Measurements from ENCODE around the gene SMIM21. TPM values are rescaled to one million over a fixed set of nuclear protein-coding genes. Genes with fewer than 3 reads are reported as not detected.
A peak's percentile ranks its signal among the peaks of the same experiment; 100 is the strongest.

The SMIM21 gene
- total RNA-seq, 2 donors from 2014 or later: not detected

DNA sequence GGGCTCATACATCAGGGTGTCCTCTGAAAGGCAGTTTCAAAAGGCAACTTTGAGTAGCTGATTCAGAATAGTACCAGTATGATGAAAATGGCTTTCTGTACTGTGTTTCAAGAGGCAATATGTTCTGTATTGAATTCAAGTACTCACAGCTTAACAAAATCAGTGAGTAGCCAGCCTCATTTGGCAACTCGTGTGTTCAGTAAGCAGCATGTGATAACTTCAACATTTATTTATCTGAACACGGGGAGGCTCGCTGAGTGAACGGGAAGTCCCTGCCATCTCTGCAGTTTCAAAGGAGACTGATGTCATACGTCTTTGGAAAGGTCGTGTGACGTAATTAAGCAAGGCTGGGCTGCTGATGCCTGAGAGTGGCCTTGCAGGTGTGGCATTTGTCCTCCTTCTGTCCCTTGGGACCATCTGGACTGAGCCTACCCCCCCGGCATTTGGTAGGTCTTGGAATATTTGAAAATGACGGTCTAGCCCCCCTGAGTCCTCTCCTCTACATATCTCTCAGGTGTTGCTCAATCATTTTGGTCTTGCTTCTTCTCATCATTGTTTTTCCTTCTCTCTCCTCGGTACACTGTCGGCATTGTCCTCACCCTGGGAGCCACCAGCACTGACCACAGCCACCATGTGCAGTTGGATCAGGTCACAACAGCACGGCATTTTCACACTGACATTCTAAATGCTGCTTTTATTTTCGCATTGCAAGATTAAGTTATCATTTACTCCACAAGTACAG lies 62.8 kb downstream of the SMIM21 start:
- Histone ChIP-seq H3K27ac (peak overlapping the region in 1 of 4 donors; percentile 64), H3K27me3 (no peaks in the 10 kb centered on the region), H3K4me3 (no peak overlapping the region), H3K36me3 (replicated peaks in 1 of 2; ENCODE audit: insufficient read depth in 1 of 2, low read depth in 2 of 2) (no peaks in the 10 kb centered on the region), H3K4me1 (peaks cover 10% of the 10 kb centered on the region), H3K9me3 (no peaks in the 10 kb centered on the region)
- WGBS, 2 donors: 59 to 62% methylated on average over 13 of the region's 13 CpGs
- ATAC-seq (no peak), DNase-seq (peak in 1 of 4 donors; percentile 16)
- TF ChIP-seq POLR2A (IDR thresholded peaks at IDR 0.05): no peak
- TF ChIP-seq, protein P1, sequence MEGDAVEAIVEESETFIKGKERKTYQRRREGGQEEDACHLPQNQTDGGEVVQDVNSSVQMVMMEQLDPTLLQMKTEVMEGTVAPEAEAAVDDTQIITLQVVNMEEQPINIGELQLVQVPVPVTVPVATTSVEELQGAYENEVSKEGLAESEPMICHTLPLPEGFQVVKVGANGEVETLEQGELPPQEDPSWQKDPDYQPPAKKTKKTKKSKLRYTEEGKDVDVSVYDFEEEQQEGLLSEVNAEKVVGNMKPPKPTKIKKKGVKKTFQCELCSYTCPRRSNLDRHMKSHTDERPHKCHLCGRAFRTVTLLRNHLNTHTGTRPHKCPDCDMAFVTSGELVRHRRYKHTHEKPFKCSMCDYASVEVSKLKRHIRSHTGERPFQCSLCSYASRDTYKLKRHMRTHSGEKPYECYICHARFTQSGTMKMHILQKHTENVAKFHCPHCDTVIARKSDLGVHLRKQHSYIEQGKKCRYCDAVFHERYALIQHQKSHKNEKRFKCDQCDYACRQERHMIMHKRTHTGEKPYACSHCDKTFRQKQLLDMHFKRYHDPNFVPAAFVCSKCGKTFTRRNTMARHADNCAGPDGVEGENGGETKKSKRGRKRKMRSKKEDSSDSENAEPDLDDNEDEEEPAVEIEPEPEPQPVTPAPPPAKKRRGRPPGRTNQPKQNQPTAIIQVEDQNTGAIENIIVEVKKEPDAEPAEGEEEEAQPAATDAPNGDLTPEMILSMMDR (IDR thresholded peaks at IDR 0.05): no peak
- intact Hi-C loops (cut with DNase I): no loop called here

DNA sequence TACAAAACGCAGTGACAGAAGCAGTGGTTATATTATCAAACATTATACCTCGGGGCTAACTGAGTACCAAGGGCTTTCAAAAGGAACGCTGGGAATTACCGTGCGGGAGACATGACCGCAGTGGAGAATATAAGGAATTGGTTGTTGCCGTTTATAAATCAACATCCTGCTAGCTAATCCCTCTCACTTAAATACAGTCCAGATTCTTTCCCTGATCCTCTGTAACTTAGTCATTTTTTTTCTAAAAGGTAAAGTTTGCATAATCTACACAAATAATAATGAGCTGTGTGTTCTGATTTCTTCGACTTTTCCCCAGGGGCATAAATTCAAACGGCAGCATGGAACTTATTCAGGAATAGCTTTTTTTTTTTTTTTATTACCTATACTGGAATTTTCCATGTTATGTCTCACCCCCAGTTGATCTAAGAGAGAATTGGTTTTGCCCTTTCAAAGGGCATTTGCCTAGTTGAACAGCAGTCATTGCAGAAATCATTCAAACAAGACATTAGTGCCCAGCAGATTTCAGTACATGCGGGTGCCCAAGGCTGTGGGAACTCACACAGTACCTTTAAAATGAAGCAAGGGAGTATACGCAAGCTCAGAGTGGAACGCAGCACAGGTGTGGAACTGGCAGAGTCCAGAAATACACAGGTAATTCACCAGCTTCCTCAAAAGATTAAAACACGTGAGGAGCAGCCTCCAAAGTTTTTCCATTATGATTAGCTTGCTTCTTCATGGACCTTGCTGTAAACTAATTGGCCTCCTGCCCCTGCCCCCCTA lies 63.9 kb downstream of the SMIM21 start:
- ATAC-seq (peak; percentile 78), DNase-seq (peak; percentile 20 to 73 (median 49))
- Histone ChIP-seq H3K4me1 (peaks cover 10% of the 10 kb centered on the region), H3K27ac (peak overlapping the region in 3 of 4 donors; percentile 28 to 64 (median 34)), H3K9me3 (no peaks in the 10 kb centered on the region), H3K4me3 (no peak overlapping the region), H3K36me3 (replicated peaks in 1 of 2; ENCODE audit: insufficient read depth in 1 of 2, low read depth in 2 of 2) (no peaks in the 10 kb centered on the region), H3K27me3 (no peaks in the 10 kb centered on the region)
- no peak for TF ChIP-seq POLR2A (IDR thresholded peaks at IDR 0.05)
- TF ChIP-seq, protein P1 (IDR thresholded peaks at IDR 0.05): no peak
- 64 to 67% methylated on average over 13 of the region's 13 CpGs for WGBS, 2 donors
- intact Hi-C loops (cut with DNase I): no loop called here

DNA sequence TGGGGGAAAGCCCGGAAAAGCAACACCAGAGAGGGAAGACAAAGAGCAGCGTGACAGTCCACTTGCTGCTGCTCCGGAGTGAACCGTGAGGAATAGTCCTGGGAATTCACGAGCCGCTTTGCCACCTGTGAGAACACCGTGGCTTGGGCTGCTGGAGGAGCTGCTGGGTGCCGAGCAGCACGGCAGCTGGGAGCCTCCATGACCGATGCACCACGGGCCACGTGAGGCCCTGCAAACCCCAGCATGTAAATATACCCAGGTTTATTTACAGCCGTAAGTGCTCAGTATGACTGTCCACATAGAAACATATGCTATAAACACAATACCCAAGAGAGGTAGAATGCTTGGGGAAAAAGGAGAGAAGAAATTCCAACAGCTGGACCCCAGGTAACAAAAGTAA lies 65.1 kb downstream of the SMIM21 start:
- Histone ChIP-seq H3K9me3 (no peaks in the 10 kb centered on the region), H3K36me3 (replicated peaks in 1 of 2; ENCODE audit: insufficient read depth in 1 of 2, low read depth in 2 of 2) (no peaks in the 10 kb centered on the region), H3K4me3 (no peak overlapping the region), H3K27me3 (no peaks in the 10 kb centered on the region), H3K27ac (no peak overlapping the region), H3K4me1 (peaks cover 10% of the 10 kb centered on the region)
- intact Hi-C loops (cut with DNase I): no loop called here
- 55 to 74% methylated on average over 11 to 13 of the region's 13 CpGs for WGBS, 2 donors
- TF ChIP-seq, protein P1 (IDR thresholded peaks at IDR 0.05): no peak
- no peak for TF ChIP-seq POLR2A (IDR thresholded peaks at IDR 0.05)
- ATAC-seq: no peak
- peak in 2 of 4 donors; percentile 17 to 42 for DNase-seq

DNA sequence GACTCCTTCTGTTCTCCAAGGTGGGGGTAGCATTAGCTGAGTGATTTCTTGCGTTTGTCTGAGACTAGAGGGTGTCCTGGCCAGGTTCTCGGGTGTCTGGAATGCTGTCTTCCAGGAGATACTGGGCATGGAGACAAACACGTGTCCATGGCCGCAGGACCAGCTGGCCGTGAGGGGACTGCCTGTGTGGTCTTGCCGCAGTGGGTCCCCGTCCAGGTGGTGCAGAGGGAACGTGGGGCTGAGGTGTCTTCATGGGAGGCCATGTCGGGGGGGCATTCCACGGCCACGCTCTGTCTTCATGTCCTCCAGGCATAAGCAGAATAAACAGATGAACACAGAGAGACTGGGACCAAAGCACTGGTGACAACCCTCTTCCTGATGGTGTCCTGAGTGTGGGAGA lies 66.6 kb downstream of the SMIM21 start:
- ATAC-seq: no peak
- Histone ChIP-seq H3K27me3 (no peaks in the 10 kb centered on the region), H3K9me3 (no peaks in the 10 kb centered on the region), H3K4me3 (no peak overlapping the region), H3K27ac (no peak overlapping the region), H3K4me1 (peaks cover 10% of the 10 kb centered on the region), H3K36me3 (replicated peaks in 1 of 2; ENCODE audit: insufficient read depth in 1 of 2, low read depth in 2 of 2) (no peaks in the 10 kb centered on the region)
- intact Hi-C loops (cut with DNase I): no loop called here
- TF ChIP-seq POLR2A (IDR thresholded peaks at IDR 0.05): no peak
- TF ChIP-seq, protein P1 (IDR thresholded peaks at IDR 0.05): no peak
- 72 to 94% methylated on average over 5 to 11 of the region's 11 CpGs for WGBS, 2 donors
- no peak for DNase-seq

All from body of pancreas (tissue), 4 donors.